IPS DF 6.9 (cell line): Measurements from ENCODE around the gene TRPC4.

ENCODE experiments used
- DNase-seq: peaks from one replicate; pipeline ENCODE4 v3.0.0-alpha.2; 2013; ENCODE audit warnings: low read depth, low spot score
- H3K27ac ChIP-seq: one replicate; pipeline ENCODE4 v1.5.1; 2013; ENCODE audit warnings: low read length, control low read depth
- H3K27me3 ChIP-seq: 2 replicates; pipeline ENCODE4 v1.6.1; 2013; ENCODE audit warnings: mild to moderate bottlenecking, low read length; ENCODE audit not compliant: control insufficient read depth, insufficient read depth
- H3K36me3 ChIP-seq: 2 replicates; pipeline ENCODE4 v1.6.1; 2013; ENCODE audit warnings: low read length; ENCODE audit not compliant: control insufficient read depth, insufficient read depth
- H3K4me1 ChIP-seq: 2 replicates; pipeline ENCODE4 v1.6.1; 2013; ENCODE audit warnings: low read length; ENCODE audit not compliant: control insufficient read depth, insufficient read depth
- H3K4me3 ChIP-seq: 2 replicates; pipeline ENCODE4 v1.5.1; 2013; ENCODE audit warnings: mild to moderate bottlenecking, low read length
- H3K9me3 ChIP-seq: 2 replicates; pipeline ENCODE4 v1.6.1; 2013; ENCODE audit warnings: low read length, inconsistent platforms; ENCODE audit not compliant: control insufficient read depth, insufficient read depth
- WGBS: extraction: QIAGEN DNeasy Blood & Tissue Kit; methylation state at CpG from one replicate; pipeline ENCODE4 v1.1.7; 2013; ENCODE audit warnings: mixed read lengths, missing lambda C conversion rate; ENCODE audit not compliant: insufficient read length, insufficient coverage; 5-methylcytosine and 5-hydroxymethylcytosine counted together

TRPC4 gene

DNA sequence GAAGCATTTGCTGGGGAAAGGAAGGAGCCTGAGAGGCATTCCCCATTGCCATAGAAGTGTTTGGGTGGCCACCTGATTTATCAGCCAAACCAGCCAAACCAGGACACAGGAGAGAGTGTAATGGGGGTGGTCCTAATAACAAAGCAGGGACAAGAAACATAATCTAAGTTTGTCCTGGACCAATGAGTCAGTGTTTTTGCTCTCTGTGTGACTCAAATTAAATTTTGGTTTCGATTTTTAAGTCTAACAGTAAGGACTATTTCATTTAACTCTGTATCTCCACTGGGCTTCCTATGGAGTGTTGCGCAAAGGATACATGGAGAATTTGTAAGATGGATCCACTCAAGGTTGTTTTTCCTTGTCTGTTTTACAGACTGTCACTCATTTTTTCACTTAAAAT, 19.5 kb upstream of the TRPC4 start:
- WGBS: no CpG with 5 or more reads among the region's 2 CpGs

GRCh38 chr13:37886879-37887278, 17.3 kb upstream of the TRPC4 start:
- no peak overlapping the region for H3K27ac ChIP-seq
- H3K4me3 ChIP-seq: no peak overlapping the region
- no peaks in the 10 kb centered on the region for H3K4me1 ChIP-seq
- no peaks in the 10 kb centered on the region for H3K9me3 ChIP-seq
- no CpG with 5 or more reads among the region's 4 CpGs for WGBS
- no peaks in the 10 kb centered on the region for H3K36me3 ChIP-seq
- no peak for DNase-seq
- H3K27me3 ChIP-seq: no peaks in the 10 kb centered on the region

More for the DNA sequence above, 19.5 kb upstream of the TRPC4 start:
- Histone ChIP-seq H3K27ac (no peak overlapping the region), H3K9me3 (no peaks in the 10 kb centered on the region), H3K36me3 (no peaks in the 10 kb centered on the region), H3K4me3 (no peak overlapping the region), H3K4me1 (no peaks in the 10 kb centered on the region), H3K27me3 (no peaks in the 10 kb centered on the region)
- no peak for DNase-seq

DNA sequence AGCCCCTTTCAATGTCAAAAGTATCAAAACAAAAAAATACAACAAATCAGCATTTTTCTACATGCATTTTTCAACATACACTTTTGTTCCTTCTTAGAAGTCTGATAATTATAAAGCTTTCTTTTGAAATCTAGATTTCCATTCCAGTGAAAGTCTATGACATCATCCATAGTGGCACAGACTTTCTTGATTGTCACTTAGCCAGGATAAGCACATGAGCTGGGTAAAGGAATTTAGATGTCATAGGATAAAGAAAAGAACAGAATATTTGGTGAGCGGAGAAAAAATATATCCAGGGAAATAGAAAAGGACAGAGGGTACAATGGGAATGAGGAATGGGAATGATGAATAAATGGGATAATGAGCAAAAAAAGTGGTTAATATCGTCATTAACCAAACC, 15.1 kb upstream of the TRPC4 start:
- Histone ChIP-seq H3K36me3 (no peaks in the 10 kb centered on the region), H3K4me1 (no peaks in the 10 kb centered on the region), H3K4me3 (no peak overlapping the region), H3K27me3 (no peaks in the 10 kb centered on the region), H3K9me3 (no peaks in the 10 kb centered on the region), H3K27ac (no peak overlapping the region)
- no peak for DNase-seq
- 93% methylated on average over 1 of the region's 2 CpGs for WGBS

DNA sequence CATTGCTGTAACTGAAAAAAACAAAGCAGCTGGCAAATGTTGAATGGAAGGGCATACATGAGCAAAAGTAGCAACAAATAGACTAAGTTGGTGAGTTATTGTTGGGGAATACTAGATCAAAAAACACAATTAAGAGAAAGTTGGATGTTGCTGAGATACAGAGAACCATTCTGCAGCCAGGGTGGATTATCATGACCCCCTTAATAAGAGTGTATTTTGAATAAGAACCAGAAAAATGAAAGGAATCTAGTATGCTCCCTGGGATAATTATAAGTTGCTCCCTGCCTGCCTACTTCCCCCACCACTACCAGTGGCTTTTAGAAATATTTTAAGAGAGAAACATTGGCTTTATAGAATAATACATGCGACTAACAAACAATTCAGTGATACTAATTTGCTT, 14.5 kb upstream of the TRPC4 start:
- H3K27ac ChIP-seq: no peak overlapping the region
- H3K36me3 ChIP-seq: no peaks in the 10 kb centered on the region
- no CpG with 5 or more reads among the region's 1 CpG for WGBS
- H3K4me1 ChIP-seq: no peaks in the 10 kb centered on the region
- H3K9me3 ChIP-seq: no peaks in the 10 kb centered on the region
- no peaks in the 10 kb centered on the region for H3K27me3 ChIP-seq
- DNase-seq: no peak
- no peak overlapping the region for H3K4me3 ChIP-seq

GRCh38 chr13:37878921-37879320, 9.3 kb upstream of the TRPC4 start:
- Histone ChIP-seq H3K27ac (no peak overlapping the region), H3K4me3 (no peak overlapping the region), H3K27me3 (no peaks in the 10 kb centered on the region), H3K4me1 (no peaks in the 10 kb centered on the region), H3K36me3 (no peaks in the 10 kb centered on the region), H3K9me3 (no peaks in the 10 kb centered on the region)
- WGBS: no CpG with 5 or more reads among the region's 3 CpGs
- DNase-seq: no peak

DNA sequence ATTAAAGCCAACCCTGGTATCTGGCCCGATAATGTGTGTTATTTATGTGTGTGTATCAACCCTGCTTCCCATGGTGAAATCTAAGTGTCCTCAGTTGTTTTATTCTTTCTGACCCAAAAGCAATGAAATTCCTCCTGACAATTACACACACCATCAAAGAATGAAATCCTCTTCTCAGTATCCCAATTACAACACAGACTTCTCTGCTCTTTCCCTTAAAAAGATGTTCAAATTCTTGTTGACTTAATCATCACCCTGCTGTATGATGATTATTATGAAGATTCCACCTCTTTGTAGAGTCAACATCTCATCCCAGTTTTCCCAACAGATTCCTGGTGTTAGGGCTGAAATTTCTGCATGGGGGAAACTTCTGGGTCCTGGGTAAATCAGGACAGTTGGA, 8.9 kb upstream of the TRPC4 start:
- Histone ChIP-seq H3K27me3 (no peaks in the 10 kb centered on the region), H3K4me1 (no peaks in the 10 kb centered on the region), H3K27ac (no peak overlapping the region), H3K36me3 (no peaks in the 10 kb centered on the region), H3K4me3 (no peak overlapping the region), H3K9me3 (no peaks in the 10 kb centered on the region)
- DNase-seq: no peak
- WGBS: no CpG with 5 or more reads among the region's 1 CpG

DNA sequence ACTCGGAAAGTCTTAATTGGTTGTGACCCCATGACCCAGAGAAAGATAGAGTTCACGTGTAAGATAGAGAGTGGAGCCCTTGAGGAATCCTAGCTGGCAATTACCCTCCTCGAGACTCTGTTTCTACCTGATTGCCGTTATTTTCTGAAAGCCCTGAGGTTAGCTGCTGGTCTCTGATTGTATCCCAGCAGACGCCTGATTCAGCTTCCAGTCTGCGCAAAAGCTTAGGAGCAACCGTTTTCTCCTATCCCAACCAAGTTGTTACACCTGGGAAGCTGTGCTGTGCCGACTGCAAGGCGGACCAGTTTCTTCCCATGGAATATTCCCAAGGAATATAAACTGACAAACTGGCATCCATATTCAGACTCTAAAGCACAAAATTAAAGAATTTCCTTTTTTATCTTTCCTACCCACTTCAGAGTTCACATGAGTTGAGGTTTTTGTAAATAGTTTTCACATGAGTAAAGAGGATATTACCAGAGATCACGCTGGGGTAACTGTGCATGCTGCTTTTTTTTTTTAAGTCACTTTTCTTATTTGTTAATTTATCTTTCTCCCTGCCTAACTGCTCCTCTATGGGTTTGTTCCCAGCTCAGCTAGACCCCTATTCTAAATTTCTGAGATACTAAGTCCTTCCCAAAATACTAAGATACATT, 1.5 kb upstream of the TRPC4 start:
- no peak for DNase-seq
- no peak overlapping the region for H3K4me3 ChIP-seq
- no CpG with 5 or more reads among the region's 10 CpGs for WGBS
- H3K27me3 ChIP-seq: no peaks in the 10 kb centered on the region
- H3K4me1 ChIP-seq: no peaks in the 10 kb centered on the region
- H3K36me3 ChIP-seq: no peaks in the 10 kb centered on the region
- H3K9me3 ChIP-seq: no peaks in the 10 kb centered on the region
- H3K27ac ChIP-seq: no peak overlapping the region

DNA sequence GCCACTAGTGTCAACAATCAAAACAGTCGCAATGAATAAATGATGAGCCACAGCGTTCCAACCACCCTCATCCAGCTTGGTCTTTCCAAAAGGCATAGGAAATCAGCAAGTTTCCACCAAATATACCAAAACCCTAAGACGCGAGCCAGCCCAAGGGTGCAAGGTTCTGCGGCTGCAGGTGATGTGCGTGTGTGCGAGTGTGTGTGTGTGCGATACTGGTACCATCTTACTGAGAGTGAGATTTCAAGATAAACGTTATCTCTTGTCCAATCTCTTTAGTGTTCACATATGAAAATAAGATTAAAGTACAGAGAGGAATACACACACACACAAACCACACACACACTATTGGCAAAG, 895 bp upstream of the TRPC4 start:
- Histone ChIP-seq H3K27me3 (no peaks in the 10 kb centered on the region), H3K27ac (no peak overlapping the region), H3K4me3 (no peak overlapping the region; the same call in 1 of the 2 replicates), H3K9me3 (no peaks in the 10 kb centered on the region), H3K36me3 (no peaks in the 10 kb centered on the region), H3K4me1 (no peaks in the 10 kb centered on the region)
- no CpG with 5 or more reads among the region's 9 CpGs for WGBS
- DNase-seq: no peak

DNA sequence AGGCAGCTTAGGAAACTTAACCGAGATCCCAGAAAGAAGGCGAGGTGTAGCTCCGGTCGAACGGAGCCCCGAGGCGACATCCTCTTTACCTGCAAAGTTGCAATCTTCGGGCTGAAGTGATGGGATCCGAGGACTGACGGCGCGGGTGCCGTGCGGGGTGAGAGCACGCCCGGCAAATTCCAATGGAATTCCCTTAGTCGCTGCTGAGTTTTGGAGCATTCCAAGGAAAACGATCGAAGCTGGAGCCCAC, 141 bp downstream of the TRPC4 start:
- peak overlapping the region; percentile 59; the same call in 1 of the 2 replicates for H3K4me3 ChIP-seq
- no peaks in the 10 kb centered on the region for H3K27me3 ChIP-seq
- WGBS: no CpG with 5 or more reads among the region's 19 CpGs
- no peak overlapping the region for H3K27ac ChIP-seq
- H3K4me1 ChIP-seq: no peaks in the 10 kb centered on the region
- peak; percentile 9 for DNase-seq
- no peaks in the 10 kb centered on the region for H3K9me3 ChIP-seq
- no peaks in the 10 kb centered on the region for H3K36me3 ChIP-seq

- peak; percentile 5 for DNase-seq
- H3K27ac ChIP-seq: no peak overlapping the region
- H3K36me3 ChIP-seq: no peaks in the 10 kb centered on the region
These were observed 674 bp downstream of the TRPC4 start for GRCh38 chr13:37868691-37869505.

DNA sequence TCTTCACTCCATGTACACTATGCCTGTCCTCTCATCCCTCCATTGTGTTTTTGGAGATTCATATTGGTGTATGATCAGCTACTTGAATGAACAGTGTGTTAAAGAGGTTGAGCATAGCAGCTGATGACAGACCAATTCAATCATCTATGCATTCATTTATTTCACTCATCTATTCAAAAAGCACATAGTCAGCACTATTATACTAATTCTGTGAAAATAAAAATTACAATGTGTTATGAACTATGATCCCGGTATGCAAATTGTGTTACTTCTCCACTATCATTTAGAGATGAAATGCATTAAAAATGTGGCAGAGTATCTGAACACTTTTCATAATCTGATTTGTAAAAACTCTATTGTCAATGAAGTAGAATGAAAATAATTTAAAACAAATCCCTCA, 5.9 kb downstream of the TRPC4 start:
- DNase-seq: no peak
- no peaks in the 10 kb centered on the region for H3K36me3 ChIP-seq
- no peak overlapping the region for H3K4me3 ChIP-seq
- no peaks in the 10 kb centered on the region for H3K9me3 ChIP-seq
- no CpG with 5 or more reads among the region's 1 CpG for WGBS
- H3K27me3 ChIP-seq: no peaks in the 10 kb centered on the region
- no peak overlapping the region for H3K27ac ChIP-seq
- H3K4me1 ChIP-seq: no peaks in the 10 kb centered on the region

More at GRCh38 chr13:37868691-37869505, 674 bp downstream of the TRPC4 start:
- Histone ChIP-seq H3K27me3 (no peaks in the 10 kb centered on the region), H3K4me3 (peak overlapping the region; percentile 59; the same call in 1 of the 2 replicates), H3K9me3 (no peaks in the 10 kb centered on the region), H3K4me1 (no peaks in the 10 kb centered on the region)
- WGBS: no CpG with 5 or more reads among the region's 27 CpGs
